ENCODE measurements around the gene DLX3. TPM values are rescaled to one million over a fixed set of nuclear protein-coding genes. Genes with fewer than 3 reads are reported as not detected.

The DLX3 gene
- total RNA-seq, 2 experiments from 2014 or later = not detected

- Histone ChIP-seq H3K9me3 (ENCODE audit: low read length) (peaks cover 15% of the 10 kb centered on the region), H3K9me2 (ENCODE audit: insufficient read depth, low read length) (no peaks in the 10 kb centered on the region), H4K20me1 (ENCODE audit: insufficient read depth, low read length) (no peaks in the 10 kb centered on the region), H3K36me3 (ENCODE audit: insufficient read depth, low read length) (no peaks in the 10 kb centered on the region), H3K27ac (ENCODE audit: low read depth, low read length, poor library complexity, severe bottlenecking) (no peak overlapping the region), H3K4me3 (ENCODE audit: low read depth, low read length, poor library complexity, severe bottlenecking) (no peak overlapping the region), H3K4me2 (ENCODE audit: low read length) (no peak overlapping the region), H3K4me1 (ENCODE audit: insufficient read depth, low read length, poor library complexity, severe bottlenecking) (peaks cover 4% of the 10 kb centered on the region), H2AFZ (ENCODE audit: low read length) (no peak overlapping the region), H3K79me2 (ENCODE audit: insufficient read depth, low read depth, low read length) (no peaks in the 10 kb centered on the region)
- POLR2A ChIA-PET = no interaction called here
- CTCF ChIA-PET (ENCODE audit: unreplicated experiment) = interaction anchor here (1.3 kb wide), 1 partner anchor 61 kb away, joined by 4 read pairs; no protein-coding TSS in a partner anchor
- no peak for TF ChIP-seq CTCF (conservative IDR thresholded peaks at IDR 0.05; ENCODE audit: low read length)
- TF ChIP-seq EZH2phosphoT487 (IDR thresholded peaks at IDR 0.05; ENCODE audit: borderline replicate concordance, low read depth, low read length) = no peak
- intact Hi-C loops (cut with micrococcal nuclease; ENCODE audit: unreplicated experiment) = loop anchor here (1.0 to 2.0 kb wide), 2 partner anchors 30 to 69 kb away; partner anchors contain the start of genes ITGA3 and PDK2
- no peak for DNase-seq (ENCODE audit: low spot score)
- no TSS peak for BruUV-seq (replicated peaks)
Observed at GRCh38 chr17:50026046-50026675, 31.1 kb upstream of the DLX3 start.

DNA sequence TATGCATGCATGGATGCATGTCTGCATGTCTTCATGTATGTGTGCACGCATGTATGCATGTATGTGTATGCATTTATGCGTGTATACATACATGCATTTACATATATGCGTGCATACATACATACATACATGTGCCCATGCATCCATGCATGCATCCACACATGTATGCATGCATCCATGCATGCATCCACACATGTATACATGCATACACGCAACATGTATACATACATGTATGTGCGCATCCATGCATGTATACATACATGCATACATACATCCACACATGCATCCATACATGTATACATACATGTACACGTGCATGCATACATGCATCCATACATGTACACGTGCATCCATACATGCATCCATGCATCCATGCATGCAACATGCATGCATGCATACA, 29.8 kb upstream of the DLX3 start:
- no peak overlapping the region for H3K4me3 ChIP-seq (ENCODE audit: low read depth, low read length, poor library complexity, severe bottlenecking)
- ChIA-PET POLR2A (no interaction called here), CTCF (ENCODE audit: unreplicated experiment) (no interaction called here)
- TF ChIP-seq EZH2phosphoT487 (IDR thresholded peaks at IDR 0.05; ENCODE audit: borderline replicate concordance, low read depth, low read length) (no peak), CTCF (conservative IDR thresholded peaks at IDR 0.05; ENCODE audit: low read length) (no peak)
- intact Hi-C loops (cut with micrococcal nuclease; ENCODE audit: unreplicated experiment) = no loop called here
- H3K27ac ChIP-seq (ENCODE audit: low read depth, low read length, poor library complexity, severe bottlenecking) = no peak overlapping the region
- H3K4me2 ChIP-seq (ENCODE audit: low read length) = no peak overlapping the region
- no peak overlapping the region for H2AFZ ChIP-seq (ENCODE audit: low read length)
- no TSS peak for BruUV-seq (replicated peaks)
- H3K9me3 ChIP-seq (ENCODE audit: low read length) = peaks cover 15% of the 10 kb centered on the region
- DNase-seq (ENCODE audit: low spot score) = no peak
- H3K9me2 ChIP-seq (ENCODE audit: insufficient read depth, low read length) = no peaks in the 10 kb centered on the region
- no peaks in the 10 kb centered on the region for H4K20me1 ChIP-seq (ENCODE audit: insufficient read depth, low read length)
- H3K36me3 ChIP-seq (ENCODE audit: insufficient read depth, low read length) = no peaks in the 10 kb centered on the region
- H3K79me2 ChIP-seq (ENCODE audit: insufficient read depth, low read depth, low read length) = no peaks in the 10 kb centered on the region
- peaks cover 4% of the 10 kb centered on the region for H3K4me1 ChIP-seq (ENCODE audit: insufficient read depth, low read length, poor library complexity, severe bottlenecking)

DNA sequence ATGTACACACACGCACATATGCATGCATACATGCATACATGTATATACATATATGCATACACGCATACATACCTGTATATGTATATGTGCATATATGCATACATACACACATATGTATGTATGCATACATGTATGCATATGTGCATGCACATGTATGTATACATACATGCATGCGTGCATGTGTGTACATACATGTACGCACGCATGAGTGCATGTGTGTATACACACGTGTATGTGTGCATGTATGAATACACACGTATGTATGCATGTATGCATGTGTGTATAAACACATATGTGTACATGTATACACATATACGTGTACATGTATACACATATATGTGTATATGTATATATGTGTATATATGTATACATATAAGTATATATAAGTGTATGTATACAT, 28.5 kb upstream of the DLX3 start:
- no peak for DNase-seq (ENCODE audit: low spot score)
- Histone ChIP-seq H4K20me1 (ENCODE audit: insufficient read depth, low read length) (no peaks in the 10 kb centered on the region), H3K9me3 (ENCODE audit: low read length) (peaks cover 15% of the 10 kb centered on the region), H3K27ac (ENCODE audit: low read depth, low read length, poor library complexity, severe bottlenecking) (no peak overlapping the region), H3K4me3 (ENCODE audit: low read depth, low read length, poor library complexity, severe bottlenecking) (no peak overlapping the region), H2AFZ (ENCODE audit: low read length) (no peak overlapping the region), H3K4me2 (ENCODE audit: low read length) (no peak overlapping the region), H3K36me3 (ENCODE audit: insufficient read depth, low read length) (no peaks in the 10 kb centered on the region), H3K79me2 (ENCODE audit: insufficient read depth, low read depth, low read length) (no peaks in the 10 kb centered on the region), H3K4me1 (ENCODE audit: insufficient read depth, low read length, poor library complexity, severe bottlenecking) (peaks cover 4% of the 10 kb centered on the region), H3K9me2 (ENCODE audit: insufficient read depth, low read length) (no peaks in the 10 kb centered on the region)
- ChIA-PET POLR2A (no interaction called here), CTCF (ENCODE audit: unreplicated experiment) (no interaction called here)
- intact Hi-C loops (cut with micrococcal nuclease; ENCODE audit: unreplicated experiment) = no loop called here
- TF ChIP-seq EZH2phosphoT487 (IDR thresholded peaks at IDR 0.05; ENCODE audit: borderline replicate concordance, low read depth, low read length) (no peak), CTCF (conservative IDR thresholded peaks at IDR 0.05; ENCODE audit: low read length) (no peak)
- no TSS peak for BruUV-seq (replicated peaks)
